Measurements from ENCODE around the gene PRKD1. TPM values are rescaled to one million over a fixed set of nuclear protein-coding genes. Genes with fewer than 3 reads are reported as not detected.

PRKD1 gene
- total RNA-seq, 1 experiment from 2014 or later, result not detected

DNA sequence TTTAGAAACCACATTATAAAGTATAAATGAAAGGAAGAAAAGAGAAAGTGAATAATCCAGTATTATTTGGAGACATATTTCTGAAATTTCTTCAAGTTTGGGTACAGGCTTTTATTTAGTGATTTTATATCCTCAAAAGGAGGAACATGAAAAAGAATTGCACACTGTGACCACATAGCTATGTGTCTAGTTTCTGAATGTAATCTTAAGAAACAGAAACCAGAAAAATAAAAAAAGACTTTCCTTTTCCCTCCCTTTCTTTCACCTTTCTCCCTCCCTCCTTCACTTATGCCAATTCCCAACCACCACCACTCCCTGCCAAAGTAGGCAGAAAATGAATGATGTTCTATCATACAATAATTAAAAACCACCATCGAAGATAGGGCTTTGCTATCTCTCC lies 189.6 kb downstream of the PRKD1 start:
- POLR2A ChIA-PET, result no interaction called here
- RAD21 ChIA-PET (ENCODE audit: low non-redundant PET in 1 of 2, low total read pairs in 2 of 2, uncharacterized antibody in 2 of 2, unreplicated experiment in 2 of 2), result no interaction called here
- Histone ChIP-seq H3K27ac (ENCODE audit: low read depth, low read length) (no peak overlapping the region), H3K79me2 (ENCODE audit: insufficient read depth, low read length) (no peaks in the 10 kb centered on the region), H3K27me3 (ENCODE audit: insufficient read depth, low read length) (no peaks in the 10 kb centered on the region), H3K36me3 (ENCODE audit: control insufficient read depth in 1 of 2, insufficient read depth in 2 of 2, low read length in 2 of 2) (no peaks in the 10 kb centered on the region), H3K9me3 (ENCODE audit: control insufficient read depth in 1 of 2, insufficient read depth in 1 of 2, low read depth in 1 of 2, low read length in 2 of 2) (peaks cover 6 to 21% of the 10 kb centered on the region in 2 experiments; a peak in 2 of 4 replicates), H2AFZ (ENCODE audit: low read depth, low read length, poor library complexity, severe bottlenecking) (no peak overlapping the region), H4K20me1 (ENCODE audit: insufficient read depth) (no peaks in the 10 kb centered on the region; the same call in 1 of the 2 replicates), H3K9ac (ENCODE audit: low read length) (no peak overlapping the region), H3K4me1 (ENCODE audit: control insufficient read depth in 1 of 2, insufficient read depth in 2 of 2, low read length in 2 of 2) (no peaks in the 10 kb centered on the region), H3K9me2 (ENCODE audit: insufficient read depth) (no peaks in the 10 kb centered on the region), H3K4me3 (replicated peaks in 1 of 2; ENCODE audit: low read depth in 1 of 2, low read length in 2 of 2) (no peak overlapping the region), H3K4me2 (ENCODE audit: low read length) (no peak overlapping the region)
- TF ChIP-seq, protein P1, sequence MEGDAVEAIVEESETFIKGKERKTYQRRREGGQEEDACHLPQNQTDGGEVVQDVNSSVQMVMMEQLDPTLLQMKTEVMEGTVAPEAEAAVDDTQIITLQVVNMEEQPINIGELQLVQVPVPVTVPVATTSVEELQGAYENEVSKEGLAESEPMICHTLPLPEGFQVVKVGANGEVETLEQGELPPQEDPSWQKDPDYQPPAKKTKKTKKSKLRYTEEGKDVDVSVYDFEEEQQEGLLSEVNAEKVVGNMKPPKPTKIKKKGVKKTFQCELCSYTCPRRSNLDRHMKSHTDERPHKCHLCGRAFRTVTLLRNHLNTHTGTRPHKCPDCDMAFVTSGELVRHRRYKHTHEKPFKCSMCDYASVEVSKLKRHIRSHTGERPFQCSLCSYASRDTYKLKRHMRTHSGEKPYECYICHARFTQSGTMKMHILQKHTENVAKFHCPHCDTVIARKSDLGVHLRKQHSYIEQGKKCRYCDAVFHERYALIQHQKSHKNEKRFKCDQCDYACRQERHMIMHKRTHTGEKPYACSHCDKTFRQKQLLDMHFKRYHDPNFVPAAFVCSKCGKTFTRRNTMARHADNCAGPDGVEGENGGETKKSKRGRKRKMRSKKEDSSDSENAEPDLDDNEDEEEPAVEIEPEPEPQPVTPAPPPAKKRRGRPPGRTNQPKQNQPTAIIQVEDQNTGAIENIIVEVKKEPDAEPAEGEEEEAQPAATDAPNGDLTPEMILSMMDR (IDR thresholded peaks at IDR 0.05 in 2 of 3, conservative IDR thresholded peaks at IDR 0.05 in 1 of 3; ENCODE audit: borderline replicate concordance in 1 of 3, insufficient read depth in 1 of 3, low read depth in 2 of 3, low read length in 2 of 3), result no peak
- TF ChIP-seq JUND (IDR thresholded peaks at IDR 0.05) (no peak), RAD21 (IDR thresholded peaks at IDR 0.05; ENCODE audit: low read depth) (no peak), TCF7L2 (IDR thresholded peaks at IDR 0.05; ENCODE audit: borderline replicate concordance, extremely low read depth, insufficient read depth, insufficient read length) (no peak), SIN3A (IDR thresholded peaks at IDR 0.05; ENCODE audit: low read depth) (no peak), POLR2AphosphoS5 (IDR thresholded peaks at IDR 0.05; ENCODE audit: low read depth, low read length) (no peak), CEBPB (IDR thresholded peaks at IDR 0.05; ENCODE audit: low read depth) (no peak), EGR1 (IDR thresholded peaks at IDR 0.05; ENCODE audit: low read depth) (no peak)
- no peak for ATAC-seq
- intact Hi-C loops (cut with micrococcal nuclease), result no loop called here
- BruUV-seq (replicated peaks), result no TSS peak
- CTCF ChIA-PET, result no interaction called here
- no peak for DNase-seq (ENCODE audit: low read depth, low spot score)

DNA sequence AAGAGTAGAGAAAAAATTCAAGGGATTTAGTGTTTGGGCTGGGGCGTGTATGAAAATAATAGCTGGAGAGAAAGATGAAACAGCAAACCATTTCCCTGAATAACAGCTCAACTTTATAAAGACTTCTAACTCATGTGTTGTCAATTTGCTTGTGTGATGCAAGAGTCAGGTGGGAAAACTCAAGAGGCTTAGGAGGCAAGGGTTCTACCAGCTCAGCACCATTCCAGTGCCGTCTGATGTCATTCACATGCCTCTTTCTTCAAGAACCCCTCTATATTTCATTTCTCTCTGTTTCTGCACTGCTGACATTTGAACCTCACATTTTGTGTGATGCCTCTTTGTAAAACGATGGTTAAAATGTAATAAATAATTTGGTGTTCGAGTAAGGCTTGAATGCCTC lies 192.2 kb downstream of the PRKD1 start:
- Histone ChIP-seq H3K4me2 (ENCODE audit: low read length) (no peak overlapping the region), H4K20me1 (ENCODE audit: insufficient read depth) (no peaks in the 10 kb centered on the region), H3K36me3 (ENCODE audit: control insufficient read depth in 1 of 2, insufficient read depth in 2 of 2, low read length in 2 of 2) (no peaks in the 10 kb centered on the region), H3K9me3 (ENCODE audit: control insufficient read depth in 1 of 2, insufficient read depth in 1 of 2, low read depth in 1 of 2, low read length in 2 of 2) (peaks cover 6 to 14% of the 10 kb centered on the region in 2 experiments; a peak in 2 of 4 replicates), H3K4me3 (replicated peaks in 1 of 2; ENCODE audit: low read depth in 1 of 2, low read length in 2 of 2) (no peak overlapping the region), H3K9me2 (ENCODE audit: insufficient read depth) (no peaks in the 10 kb centered on the region), H3K4me1 (ENCODE audit: control insufficient read depth in 1 of 2, insufficient read depth in 2 of 2, low read length in 2 of 2) (no peaks in the 10 kb centered on the region), H3K9ac (ENCODE audit: low read length) (no peak overlapping the region), H3K27me3 (ENCODE audit: insufficient read depth, low read length) (no peaks in the 10 kb centered on the region), H2AFZ (ENCODE audit: low read depth, low read length, poor library complexity, severe bottlenecking) (no peak overlapping the region), H3K79me2 (ENCODE audit: insufficient read depth, low read length) (no peaks in the 10 kb centered on the region), H3K27ac (ENCODE audit: low read depth, low read length) (no peak overlapping the region)
- intact Hi-C loops (cut with micrococcal nuclease), result no loop called here
- POLR2A ChIA-PET, result no interaction called here
- BruUV-seq (replicated peaks), result no TSS peak
- CTCF ChIA-PET, result no interaction called here
- no peak for DNase-seq (ENCODE audit: low read depth, low spot score)
- RAD21 ChIA-PET (ENCODE audit: low non-redundant PET in 1 of 2, low total read pairs in 2 of 2, uncharacterized antibody in 2 of 2, unreplicated experiment in 2 of 2), result no interaction called here
- no peak for ATAC-seq
- TF ChIP-seq FOSL1 (IDR thresholded peaks at IDR 0.05; ENCODE audit: low read depth) (no peak), POLR2A (IDR thresholded peaks at IDR 0.05; ENCODE audit: borderline replicate concordance, extremely low read depth, insufficient read depth, insufficient read length) (no peak), POLR2AphosphoS5 (IDR thresholded peaks at IDR 0.05; ENCODE audit: low read depth, low read length) (no peak), SIN3A (IDR thresholded peaks at IDR 0.05; ENCODE audit: low read depth) (no peak)
- TF ChIP-seq, protein P2, sequence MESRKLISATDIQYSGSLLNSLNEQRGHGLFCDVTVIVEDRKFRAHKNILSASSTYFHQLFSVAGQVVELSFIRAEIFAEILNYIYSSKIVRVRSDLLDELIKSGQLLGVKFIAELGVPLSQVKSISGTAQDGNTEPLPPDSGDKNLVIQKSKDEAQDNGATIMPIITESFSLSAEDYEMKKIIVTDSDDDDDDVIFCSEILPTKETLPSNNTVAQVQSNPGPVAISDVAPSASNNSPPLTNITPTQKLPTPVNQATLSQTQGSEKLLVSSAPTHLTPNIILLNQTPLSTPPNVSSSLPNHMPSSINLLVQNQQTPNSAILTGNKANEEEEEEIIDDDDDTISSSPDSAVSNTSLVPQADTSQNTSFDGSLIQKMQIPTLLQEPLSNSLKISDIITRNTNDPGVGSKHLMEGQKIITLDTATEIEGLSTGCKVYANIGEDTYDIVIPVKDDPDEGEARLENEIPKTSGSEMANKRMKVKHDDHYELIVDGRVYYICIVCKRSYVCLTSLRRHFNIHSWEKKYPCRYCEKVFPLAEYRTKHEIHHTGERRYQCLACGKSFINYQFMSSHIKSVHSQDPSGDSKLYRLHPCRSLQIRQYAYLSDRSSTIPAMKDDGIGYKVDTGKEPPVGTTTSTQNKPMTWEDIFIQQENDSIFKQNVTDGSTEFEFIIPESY (IDR thresholded peaks at IDR 0.05; ENCODE audit: extremely low read depth, insufficient replicate concordance, low read length), result no peak
- TF ChIP-seq, protein P3, sequence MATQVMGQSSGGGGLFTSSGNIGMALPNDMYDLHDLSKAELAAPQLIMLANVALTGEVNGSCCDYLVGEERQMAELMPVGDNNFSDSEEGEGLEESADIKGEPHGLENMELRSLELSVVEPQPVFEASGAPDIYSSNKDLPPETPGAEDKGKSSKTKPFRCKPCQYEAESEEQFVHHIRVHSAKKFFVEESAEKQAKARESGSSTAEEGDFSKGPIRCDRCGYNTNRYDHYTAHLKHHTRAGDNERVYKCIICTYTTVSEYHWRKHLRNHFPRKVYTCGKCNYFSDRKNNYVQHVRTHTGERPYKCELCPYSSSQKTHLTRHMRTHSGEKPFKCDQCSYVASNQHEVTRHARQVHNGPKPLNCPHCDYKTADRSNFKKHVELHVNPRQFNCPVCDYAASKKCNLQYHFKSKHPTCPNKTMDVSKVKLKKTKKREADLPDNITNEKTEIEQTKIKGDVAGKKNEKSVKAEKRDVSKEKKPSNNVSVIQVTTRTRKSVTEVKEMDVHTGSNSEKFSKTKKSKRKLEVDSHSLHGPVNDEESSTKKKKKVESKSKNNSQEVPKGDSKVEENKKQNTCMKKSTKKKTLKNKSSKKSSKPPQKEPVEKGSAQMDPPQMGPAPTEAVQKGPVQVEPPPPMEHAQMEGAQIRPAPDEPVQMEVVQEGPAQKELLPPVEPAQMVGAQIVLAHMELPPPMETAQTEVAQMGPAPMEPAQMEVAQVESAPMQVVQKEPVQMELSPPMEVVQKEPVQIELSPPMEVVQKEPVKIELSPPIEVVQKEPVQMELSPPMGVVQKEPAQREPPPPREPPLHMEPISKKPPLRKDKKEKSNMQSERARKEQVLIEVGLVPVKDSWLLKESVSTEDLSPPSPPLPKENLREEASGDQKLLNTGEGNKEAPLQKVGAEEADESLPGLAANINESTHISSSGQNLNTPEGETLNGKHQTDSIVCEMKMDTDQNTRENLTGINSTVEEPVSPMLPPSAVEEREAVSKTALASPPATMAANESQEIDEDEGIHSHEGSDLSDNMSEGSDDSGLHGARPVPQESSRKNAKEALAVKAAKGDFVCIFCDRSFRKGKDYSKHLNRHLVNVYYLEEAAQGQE (IDR thresholded peaks at IDR 0.05; ENCODE audit: low read depth), result no peak
- TF ChIP-seq, protein P4, sequence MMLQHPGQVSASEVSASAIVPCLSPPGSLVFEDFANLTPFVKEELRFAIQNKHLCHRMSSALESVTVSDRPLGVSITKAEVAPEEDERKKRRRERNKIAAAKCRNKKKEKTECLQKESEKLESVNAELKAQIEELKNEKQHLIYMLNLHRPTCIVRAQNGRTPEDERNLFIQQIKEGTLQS (IDR thresholded peaks at IDR 0.05), result no peak

Measured in HCT116 (cell line).